ENCODE data around the gene SPRR1A. TPM values are rescaled to one million over a fixed set of nuclear protein-coding genes. Genes with fewer than 3 reads are reported as not detected.

Gene SPRR1A
- total and polyA plus RNA-seq, 10 of the 15 experiments (the other 5 are each of a cell fraction or from before 2014, with no cell fraction given), result not detected

GRCh38 chr1:152969036-152969435 is 14.8 kb upstream of the SPRR1A start:
- H4K20me1 ChIP-seq (ENCODE audit: control insufficient read depth, insufficient read depth), result no peaks in the 10 kb centered on the region
- in situ Hi-C loops (cut with MboI) (no loop called here), intact Hi-C loops (cut with micrococcal nuclease; ENCODE audit: unreplicated experiment) (loop anchor here (10.0 kb wide), 1 partner anchor 256 kb away; no protein-coding TSS in a partner anchor)
- H3K79me2 ChIP-seq (ENCODE audit: control insufficient read depth, insufficient read depth, low read length), result no peaks in the 10 kb centered on the region
- ChIA-PET RAD21 (ENCODE audit: unreplicated experiment) (no interaction called here), CTCF (interaction anchor here (1.5 kb wide), 2 partner anchors 9 to 224 kb away, joined by 4 to 5 read pairs; no protein-coding TSS in a partner anchor), POLR2A (no interaction called here), SMC1A (ENCODE audit: uncharacterized antibody, unreplicated experiment) (interaction anchor here (2.0 kb wide), 1 partner anchor 223 kb away, joined by 7 read pairs; no protein-coding TSS in a partner anchor)
- no peak overlapping the region for H3K4me3 ChIP-seq
- FAIRE-seq (no peak), DNase-seq (ENCODE audit: low read depth, low spot score) (no peak), ATAC-seq (no peak)
- H3K9me3 ChIP-seq (replicated peaks; ENCODE audit: control insufficient read depth, insufficient read depth, low read length), result no peaks in the 10 kb centered on the region
- H3K36me3 ChIP-seq (ENCODE audit: control insufficient read depth in 2 of 2, insufficient read depth in 2 of 2, low read length in 1 of 2), result no peaks in the 10 kb centered on the region
- H3K9ac ChIP-seq (ENCODE audit: control insufficient read depth, insufficient read depth, low read length), result no peak overlapping the region
- BruUV-seq (replicated peaks), result no TSS peak
- WGBS (ENCODE audit: insufficient coverage, insufficient replicate concordance, low lambda C conversion rate, missing lambda C conversion rate), result 38% methylated on average over 2 of the region's 2 CpGs
- H3K4me1 ChIP-seq (ENCODE audit: control insufficient read depth, insufficient read depth, low read length), result peaks cover 6% of the 10 kb centered on the region; the same call in 1 of the 2 replicates
- H3K4me2 ChIP-seq (ENCODE audit: control insufficient read depth, insufficient read depth), result no peak overlapping the region
- TF ChIP-seq LARP7 (IDR thresholded peaks at IDR 0.05), result no peak
- TF ChIP-seq SPI1 (IDR thresholded peaks at IDR 0.05; ENCODE audit: borderline replicate concordance, insufficient read depth, low read depth, low read length), result 0 out of 2 replicates have a peak, but pooled peaks have one; percentile 4
- no peak overlapping the region for H2AFZ ChIP-seq (ENCODE audit: control insufficient read depth, low read depth, low read length)
- H3K27ac ChIP-seq (ENCODE audit: control insufficient read depth, insufficient read depth), result no peak overlapping the region
- H3K27me3 ChIP-seq (replicated peaks in 1 of 2; ENCODE audit: control insufficient read depth in 2 of 2, insufficient read depth in 2 of 2, low read length in 1 of 2), result no peaks in the 10 kb centered on the region; a peak in 1 of 4 replicates

GRCh38 chr1:152970495-152970894 is 13.4 kb upstream of the SPRR1A start, which contains the start of gene SPRR4:
Gene SPRR4 (plus strand): TSS chr1:152970648. CDS start chr1:152971891, 1,243 bp downstream.
- Histone ChIP-seq H4K20me1 (ENCODE audit: control insufficient read depth, insufficient read depth) (no peaks in the 10 kb centered on the region; the same call in 1 of the 2 replicates), H3K27ac (ENCODE audit: control insufficient read depth, insufficient read depth) (no peak within 1 kb of the TSS), H3K4me2 (ENCODE audit: control insufficient read depth, insufficient read depth) (no peak within 1 kb of the TSS), H3K36me3 (ENCODE audit: control insufficient read depth in 2 of 2, insufficient read depth in 2 of 2, low read length in 1 of 2) (no peaks in the 10 kb centered on the region), H3K27me3 (replicated peaks in 1 of 2; ENCODE audit: control insufficient read depth in 2 of 2, insufficient read depth in 2 of 2, low read length in 1 of 2) (no peaks in the 10 kb centered on the region), H3K4me1 (ENCODE audit: control insufficient read depth, insufficient read depth, low read length) (peaks cover 6% of the 10 kb centered on the region; the same call in 1 of the 2 replicates), H3K79me2 (ENCODE audit: control insufficient read depth, insufficient read depth, low read length) (no peaks in the 10 kb centered on the region), H2AFZ (ENCODE audit: control insufficient read depth, low read depth, low read length) (no peak within 1 kb of the TSS), H3K4me3 (no peak within 1 kb of the TSS), H3K9ac (ENCODE audit: control insufficient read depth, insufficient read depth, low read length) (no peak within 1 kb of the TSS), H3K9me3 (replicated peaks; ENCODE audit: control insufficient read depth, insufficient read depth, low read length) (no peaks in the 10 kb centered on the region)
- intact Hi-C loops (cut with micrococcal nuclease; ENCODE audit: unreplicated experiment) (no loop called here), in situ Hi-C loops (cut with MboI) (no loop called here)
- 49% methylated on average over 6 of the region's 6 CpGs for WGBS (ENCODE audit: insufficient coverage, insufficient replicate concordance, low lambda C conversion rate, missing lambda C conversion rate)
- POLR2A ChIA-PET, result no interaction called here
- DNase-seq (ENCODE audit: low read depth, low spot score) (no peak), ATAC-seq (no peak), FAIRE-seq (no peak)
- SMC1A ChIA-PET (ENCODE audit: uncharacterized antibody, unreplicated experiment), result interaction anchor here (1.6 kb wide), 1 partner anchor 9 kb away, joined by 5 read pairs; no protein-coding TSS in a partner anchor
- BruUV-seq (replicated peaks), result no TSS peak
- CTCF ChIA-PET, result interaction anchor here (1.0 to 1.4 kb wide), 2 partner anchors 10 to 222 kb away, joined by 3 to 4 read pairs; no protein-coding TSS in a partner anchor
- RAD21 ChIA-PET (ENCODE audit: unreplicated experiment), result no interaction called here
- no peak for TF ChIP-seq MLLT1 (IDR thresholded peaks at IDR 0.05)
- TF ChIP-seq ZBED1 (IDR thresholded peaks at IDR 0.05; ENCODE audit: borderline replicate concordance), result no peak
- no peak for TF ChIP-seq TBL1XR1 (IDR thresholded peaks at IDR 0.05; ENCODE audit: low read depth, low read length)
- no peak for TF ChIP-seq SP1 (IDR thresholded peaks at IDR 0.05; ENCODE audit: low read depth, low read length)
- no peak for TF ChIP-seq MXI1 (IDR thresholded peaks at IDR 0.05; ENCODE audit: low read depth, low read length)
- no peak for TF ChIP-seq TARDBP (IDR thresholded peaks at IDR 0.05; ENCODE audit: borderline replicate concordance)
- no peak for TF ChIP-seq KLF5 (IDR thresholded peaks at IDR 0.05; ENCODE audit: partially characterized antibody)
- TF ChIP-seq SMAD5 (IDR thresholded peaks at IDR 0.05; ENCODE audit: low read depth), result no peak
- TF ChIP-seq USF2 (IDR thresholded peaks at IDR 0.05; ENCODE audit: borderline replicate concordance, low read depth, low read length), result no peak
- TF ChIP-seq JUND (IDR thresholded peaks at IDR 0.05; ENCODE audit: low read depth, low read length), result no peak
- no peak for TF ChIP-seq BACH1 (IDR thresholded peaks at IDR 0.05; ENCODE audit: borderline replicate concordance)
- no peak for TF ChIP-seq TCF3 (IDR thresholded peaks at IDR 0.05; ENCODE audit: borderline replicate concordance, insufficient read depth, low read depth, low read length)
- no peak for TF ChIP-seq SREBF2 (IDR thresholded peaks at IDR 0.05; ENCODE audit: low read length)
- TF ChIP-seq E2F4 (IDR thresholded peaks at IDR 0.05; ENCODE audit: low read depth, low read length), result no peak

Measured in GM12878 (cell line).